ENCODE results near the gene SLC25A33.
"Not testable (repeated sequence)": the region's sequence is repeated elsewhere in the genome, so short reads cannot be mapped to it uniquely, and the experiment has no call there.

SLC25A33 gene

GRCh38 chr1:9539165-9539828, at the start of gene SLC25A33:
TSS of gene SLC25A33 (plus strand) at chr1:9539465. CDS start at chr1:9539692, 227 bp downstream.
- no peak for FAIRE-seq

GRCh38 chr1:9490605-9491339, 48.5 kb upstream of the SLC25A33 start:
- FAIRE-seq = no peak

- no peak for FAIRE-seq
These were observed 45.9 kb upstream of the SLC25A33 start for GRCh38 chr1:9493326-9493725.

- no peak for FAIRE-seq
These were observed 44.1 kb upstream of the SLC25A33 start for GRCh38 chr1:9494936-9495758.

- no peak for FAIRE-seq
These were observed 43.4 kb upstream of the SLC25A33 start for GRCh38 chr1:9495854-9496374.

GRCh38 chr1:9500756-9501754, 38.2 kb upstream of the SLC25A33 start:
- no peak for FAIRE-seq

- FAIRE-seq = no peak
These were observed 36.1 kb upstream of the SLC25A33 start for GRCh38 chr1:9503001-9503675.

- no peak for FAIRE-seq
These were observed 34.1 kb upstream of the SLC25A33 start for GRCh38 chr1:9505143-9505542.

GRCh38 chr1:9506901-9507300, 32.4 kb upstream of the SLC25A33 start:
- FAIRE-seq = no peak

GRCh38 chr1:9510130-9510529, 29.1 kb upstream of the SLC25A33 start:
- no peak for FAIRE-seq

GRCh38 chr1:9515550-9515949, 23.7 kb upstream of the SLC25A33 start:
- not testable (repeated sequence) for FAIRE-seq

GRCh38 chr1:9518454-9518998, 20.7 kb upstream of the SLC25A33 start:
- no peak for FAIRE-seq

- FAIRE-seq = no peak
These were observed 18.9 kb upstream of the SLC25A33 start for GRCh38 chr1:9520411-9520810.

GRCh38 chr1:9529190-9529589, 10.1 kb upstream of the SLC25A33 start:
- no peak for FAIRE-seq

GRCh38 chr1:9530320-9530719, 8.9 kb upstream of the SLC25A33 start:
- no peak for FAIRE-seq

- FAIRE-seq = no peak
These were observed 4.3 kb upstream of the SLC25A33 start for GRCh38 chr1:9534953-9535352.

- no peak for FAIRE-seq
These were observed 3.0 kb upstream of the SLC25A33 start for GRCh38 chr1:9536301-9536700.

- no peak for FAIRE-seq
These were observed 1.2 kb upstream of the SLC25A33 start for GRCh38 chr1:9537863-9538668.

- FAIRE-seq = no peak
These were observed 548 bp upstream of the SLC25A33 start for GRCh38 chr1:9538669-9539164.
